EL (cell line): Measurements from ENCODE around the gene SLC16A9.
"Not testable (repeated sequence)": the region's sequence is repeated elsewhere in the genome, so short reads cannot be mapped to it uniquely, and the experiment has no call there.

Experiments used
- DNase-seq: peaks from one replicate; pipeline ENCODE4 v3.0.0-alpha.2; 2016

Gene SLC16A9

GRCh38 chr10:59709395-59710125, at the start of gene SLC16A9:
Gene SLC16A9, minus strand, starts transcription at chr10:59709850. Its CDS starts 25,559 bp downstream, at chr10:59684291.
- peak; percentile 43 for DNase-seq

- peak; percentile 58 for DNase-seq
Observed at GRCh38 chr10:59757966-59758365, 48.3 kb upstream of the SLC16A9 start.

- no peak for DNase-seq
Observed at GRCh38 chr10:59754951-59755350, 45.3 kb upstream of the SLC16A9 start.

GRCh38 chr10:59753267-59753666, 43.6 kb upstream of the SLC16A9 start, which contains the start of gene MRLN:
Gene MRLN, minus strand, starts transcription at chr10:59753455.
- DNase-seq, result no peak

- no peak for DNase-seq
Observed at GRCh38 chr10:59752278-59752940, 42.8 kb upstream of the SLC16A9 start.

GRCh38 chr10:59750155-59750945, 40.7 kb upstream of the SLC16A9 start:
- DNase-seq, result no peak

GRCh38 chr10:59748834-59749233, 39.2 kb upstream of the SLC16A9 start:
- DNase-seq, result no peak

- DNase-seq, result no peak
Observed at GRCh38 chr10:59745163-59745650, 35.6 kb upstream of the SLC16A9 start.

GRCh38 chr10:59744762-59745161, 35.1 kb upstream of the SLC16A9 start:
- DNase-seq, result not testable (repeated sequence)

- not testable (repeated sequence) for DNase-seq
Observed at GRCh38 chr10:59744156-59744555, 34.5 kb upstream of the SLC16A9 start.

GRCh38 chr10:59741583-59741982, 31.9 kb upstream of the SLC16A9 start:
- DNase-seq, result no peak

- no peak for DNase-seq
Observed at GRCh38 chr10:59741048-59741447, 31.4 kb upstream of the SLC16A9 start.

GRCh38 chr10:59736749-59737148, 27.1 kb upstream of the SLC16A9 start:
- no peak for DNase-seq

GRCh38 chr10:59735296-59735695, 25.6 kb upstream of the SLC16A9 start:
- no peak for DNase-seq

GRCh38 chr10:59734014-59734462, 24.4 kb upstream of the SLC16A9 start:
- DNase-seq, result no peak

GRCh38 chr10:59733321-59734013, 23.8 kb upstream of the SLC16A9 start:
- not testable (repeated sequence) for DNase-seq

- not testable (repeated sequence) for DNase-seq
Observed at GRCh38 chr10:59732849-59733248, 23.2 kb upstream of the SLC16A9 start.

GRCh38 chr10:59729167-59729566, 19.5 kb upstream of the SLC16A9 start:
- DNase-seq, result not testable (repeated sequence)

GRCh38 chr10:59724098-59724938, 14.7 kb upstream of the SLC16A9 start:
- no peak for DNase-seq

GRCh38 chr10:59720377-59720776, 10.7 kb upstream of the SLC16A9 start:
- no peak for DNase-seq

GRCh38 chr10:59719374-59719773, 9.7 kb upstream of the SLC16A9 start:
- no peak for DNase-seq

GRCh38 chr10:59718257-59718656, 8.6 kb upstream of the SLC16A9 start:
- DNase-seq, result no peak
